T-helper 9 cell (primary cell): Measurements from ENCODE around the gene RTF2.
"Not testable (repeated sequence)": the region's sequence is repeated elsewhere in the genome, so short reads cannot be mapped to it uniquely, and the experiment has no call there.

Source experiments
- DNase-seq: peaks from one replicate; pipeline ENCODE4 v3.0.0-alpha.2; 2020

Gene RTF2

GRCh38 chr20:56503916-56504315 lies 35.5 kb downstream of the RTF2 start:
- no peak for DNase-seq

- DNase-seq: no peak
These were observed 36.1 kb downstream of the RTF2 start for GRCh38 chr20:56504373-56505005.

- no peak for DNase-seq
These were observed 37.7 kb downstream of the RTF2 start for GRCh38 chr20:56506103-56506502.

GRCh38 chr20:56511926-56512325 lies 43.5 kb downstream of the RTF2 start:
- DNase-seq: no peak

GRCh38 chr20:56513161-56514150 lies 45.0 kb downstream of the RTF2 start:
- DNase-seq: no peak

GRCh38 chr20:56516631-56517030 lies 48.2 kb downstream of the RTF2 start:
- DNase-seq: no peak

- no peak for DNase-seq
These were observed 48.8 kb downstream of the RTF2 start for GRCh38 chr20:56517211-56517610.

GRCh38 chr20:56517641-56518040 lies 49.2 kb downstream of the RTF2 start:
- DNase-seq: no peak

GRCh38 chr20:56518126-56518525 lies 49.7 kb downstream of the RTF2 start:
- no peak for DNase-seq

- no peak for DNase-seq
These were observed 50.4 kb downstream of the RTF2 start for GRCh38 chr20:56518721-56519398.

- DNase-seq: no peak
These were observed 51.1 kb downstream of the RTF2 start for GRCh38 chr20:56519551-56519950.

GRCh38 chr20:56520180-56520579 lies 51.8 kb downstream of the RTF2 start:
- no peak for DNase-seq

GRCh38 chr20:56520746-56521354 lies 52.4 kb downstream of the RTF2 start:
- DNase-seq: not testable (repeated sequence)

GRCh38 chr20:56522311-56522710 lies 53.9 kb downstream of the RTF2 start:
- no peak for DNase-seq

GRCh38 chr20:56524444-56524843 lies 56.0 kb downstream of the RTF2 start, which contains the start of gene FAM209A:
Gene FAM209A (plus strand): TSS chr20:56524744. CDS start chr20:56524809, 65 bp downstream.
- DNase-seq: not testable (repeated sequence)

- DNase-seq: no peak
These were observed 59.1 kb downstream of the RTF2 start for GRCh38 chr20:56527521-56527920.

GRCh38 chr20:56532946-56533345 lies 64.5 kb downstream of the RTF2 start, which contains the start of gene FAM209B:
Gene FAM209B (plus strand): TSS chr20:56533246. CDS start chr20:56533342, 96 bp downstream.
- DNase-seq: not testable (repeated sequence)

GRCh38 chr20:56537997-56538396 lies 69.6 kb downstream of the RTF2 start:
- no peak for DNase-seq

GRCh38 chr20:56540415-56540814 lies 72.0 kb downstream of the RTF2 start:
- no peak for DNase-seq

GRCh38 chr20:56542489-56543030 lies 74.1 kb downstream of the RTF2 start:
- no peak for DNase-seq

GRCh38 chr20:56551571-56551970 lies 83.1 kb downstream of the RTF2 start:
- no peak for DNase-seq

- DNase-seq: no peak
These were observed 84.6 kb downstream of the RTF2 start for GRCh38 chr20:56552911-56553629.
